ENCODE measurements around the gene SLC38A7.
"Not testable (repeated sequence)": the region's sequence is repeated elsewhere in the genome, so short reads cannot be mapped to it uniquely, and the experiment has no call there.

The SLC38A7 gene

GRCh38 chr16:58684354-58685083 is at the start of gene SLC38A7:
TSS of gene SLC38A7 (minus strand) at chr16:58684770. CDS start at chr16:58680126, 4,644 bp downstream.
- peak; percentile 56 to 75 for DNase-seq (ENCODE audit: low read depth in 2 of 2)

GRCh38 chr16:58733671-58734458 is 49.3 kb upstream of the SLC38A7 start, which contains the start of gene GOT2:
TSS of gene GOT2 (minus strand) at chr16:58734316. CDS start at chr16:58734228, 88 bp downstream.
- DNase-seq (ENCODE audit: low read depth in 2 of 2), result peak; percentile 65 to 76

- DNase-seq (ENCODE audit: low read depth in 2 of 2), result no peak
Measured at GRCh38 chr16:58733248-58733670, 48.7 kb upstream of the SLC38A7 start.

GRCh38 chr16:58732545-58733247 is 48.1 kb upstream of the SLC38A7 start:
- no peak for DNase-seq (ENCODE audit: low read depth in 2 of 2)

GRCh38 chr16:58730724-58731370 is 46.3 kb upstream of the SLC38A7 start:
- DNase-seq (ENCODE audit: low read depth in 2 of 2), result no peak

- DNase-seq (ENCODE audit: low read depth in 2 of 2), result no peak
Measured at GRCh38 chr16:58727796-58728568, 43.4 kb upstream of the SLC38A7 start.

GRCh38 chr16:58727028-58727781 is 42.6 kb upstream of the SLC38A7 start:
- no peak for DNase-seq (ENCODE audit: low read depth in 2 of 2)

GRCh38 chr16:58723109-58723508 is 38.5 kb upstream of the SLC38A7 start:
- DNase-seq (ENCODE audit: low read depth in 2 of 2), result no peak

- DNase-seq (ENCODE audit: low read depth in 2 of 2), result no peak
Measured at GRCh38 chr16:58717994-58718393, 33.4 kb upstream of the SLC38A7 start.

- DNase-seq (ENCODE audit: low read depth in 2 of 2), result no peak
Measured at GRCh38 chr16:58716468-58716867, 31.9 kb upstream of the SLC38A7 start.

GRCh38 chr16:58713742-58714141 is 29.2 kb upstream of the SLC38A7 start:
- DNase-seq (ENCODE audit: low read depth in 2 of 2), result no peak

GRCh38 chr16:58709333-58709732 is 24.8 kb upstream of the SLC38A7 start:
- no peak for DNase-seq (ENCODE audit: low read depth in 2 of 2)

GRCh38 chr16:58699151-58699550 is 14.6 kb upstream of the SLC38A7 start:
- DNase-seq (ENCODE audit: low read depth in 2 of 2), result no peak

GRCh38 chr16:58695368-58695767 is 10.8 kb upstream of the SLC38A7 start:
- no peak for DNase-seq (ENCODE audit: low read depth in 2 of 2)

- DNase-seq (ENCODE audit: low read depth in 2 of 2), result no peak
Measured at GRCh38 chr16:58692450-58692849, 7.9 kb upstream of the SLC38A7 start.

- DNase-seq (ENCODE audit: low read depth in 2 of 2), result not testable (repeated sequence)
Measured at GRCh38 chr16:58686985-58687706, 2.6 kb upstream of the SLC38A7 start.

- no peak for DNase-seq (ENCODE audit: low read depth in 2 of 2)
Measured at GRCh38 chr16:58685084-58685449, 497 bp upstream of the SLC38A7 start.

- DNase-seq (ENCODE audit: low read depth in 2 of 2), result no peak
Measured at GRCh38 chr16:58684001-58684353, 593 bp downstream of the SLC38A7 start.

GRCh38 chr16:58679763-58680162 is 4.8 kb downstream of the SLC38A7 start:
- no peak for DNase-seq (ENCODE audit: low read depth in 2 of 2)

- no peak for DNase-seq (ENCODE audit: low read depth in 2 of 2)
Measured at GRCh38 chr16:58678716-58679115, 5.9 kb downstream of the SLC38A7 start.

All from stimulated activated CD4-positive, alpha-beta T cell treated with anti-CD3 and anti-CD28 coated beads, Interleukin-12 subunit alpha, Interleukin-12 subunit beta, amount 100 ng/mL, for 24 hours (primary cell).